Gastrocnemius medialis (tissue), 4 donors: ENCODE data around the gene FBXL5.

Experiments used
- POLR2A ChIP-seq, 2 donors: fragments of 450-650 bp; IDR thresholded peaks; one replicate each; pipeline ENCODE4 v1.6.1; 2017; ENCODE audit warnings: antibody characterized with exemption in 2 of 2, mild to moderate bottlenecking in 2 of 2, moderate library complexity in 2 of 2
- TF ChIP-seq, protein P1 (sequence below), 5 experiments: fragments of 450-650 bp in 3 of 5; fragments of 200-600 bp in 2 of 5; sonication (generic) in 2 of 5; IDR thresholded peaks in 4 of 5; conservative IDR thresholded peaks in 1 of 5; 1 replicate in 4 of 5; 2 replicates in 1 of 5; pipeline ENCODE4 v1.5.1; 2016 to 2019; ENCODE audit warnings: antibody characterized with exemption in 5 of 5, mild to moderate bottlenecking in 3 of 5, moderate library complexity in 3 of 5

DNA sequence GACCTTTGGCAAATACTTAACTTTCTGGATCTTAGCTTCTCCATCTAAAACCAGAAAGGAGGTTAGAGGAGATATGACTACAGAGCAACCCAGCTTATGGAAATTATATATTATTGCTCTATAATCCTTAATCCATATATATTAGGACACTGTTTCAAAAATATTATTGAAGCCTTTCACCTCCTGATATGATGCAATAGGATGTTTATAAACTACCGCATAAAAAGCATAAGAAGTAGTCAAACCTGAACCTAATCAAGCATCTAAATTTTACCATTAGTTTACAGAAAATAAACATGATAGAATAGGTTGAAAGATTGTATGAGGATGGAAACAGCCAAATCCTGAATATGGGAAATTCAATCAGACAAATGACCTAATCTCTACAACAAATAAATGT lies 20.9 kb upstream of the FBXL5 start:
- TF ChIP-seq, protein P1, sequence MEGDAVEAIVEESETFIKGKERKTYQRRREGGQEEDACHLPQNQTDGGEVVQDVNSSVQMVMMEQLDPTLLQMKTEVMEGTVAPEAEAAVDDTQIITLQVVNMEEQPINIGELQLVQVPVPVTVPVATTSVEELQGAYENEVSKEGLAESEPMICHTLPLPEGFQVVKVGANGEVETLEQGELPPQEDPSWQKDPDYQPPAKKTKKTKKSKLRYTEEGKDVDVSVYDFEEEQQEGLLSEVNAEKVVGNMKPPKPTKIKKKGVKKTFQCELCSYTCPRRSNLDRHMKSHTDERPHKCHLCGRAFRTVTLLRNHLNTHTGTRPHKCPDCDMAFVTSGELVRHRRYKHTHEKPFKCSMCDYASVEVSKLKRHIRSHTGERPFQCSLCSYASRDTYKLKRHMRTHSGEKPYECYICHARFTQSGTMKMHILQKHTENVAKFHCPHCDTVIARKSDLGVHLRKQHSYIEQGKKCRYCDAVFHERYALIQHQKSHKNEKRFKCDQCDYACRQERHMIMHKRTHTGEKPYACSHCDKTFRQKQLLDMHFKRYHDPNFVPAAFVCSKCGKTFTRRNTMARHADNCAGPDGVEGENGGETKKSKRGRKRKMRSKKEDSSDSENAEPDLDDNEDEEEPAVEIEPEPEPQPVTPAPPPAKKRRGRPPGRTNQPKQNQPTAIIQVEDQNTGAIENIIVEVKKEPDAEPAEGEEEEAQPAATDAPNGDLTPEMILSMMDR (IDR thresholded peaks at IDR 0.05 in 4 of 5, conservative IDR thresholded peaks at IDR 0.05 in 1 of 5): no peak
- no peak for TF ChIP-seq POLR2A (IDR thresholded peaks at IDR 0.05)
